Neural cell (in vitro differentiated cells): ENCODE results near the gene KCNE1. TPM values are rescaled to one million over a fixed set of nuclear protein-coding genes. Genes with fewer than 3 reads are reported as not detected.
"Not testable (repeated sequence)": the region's sequence is repeated elsewhere in the genome, so short reads cannot be mapped to it uniquely, and the experiment has no call there.

Source experiments
- H2AFZ ChIP-seq: fragments of 200-600, 300-800 bp; sonication (generic), shearing (Covaris generic); 2 replicates; pipeline ENCODE4 v1.6.0; 2014; ENCODE audit warnings: low read depth, mild to moderate bottlenecking, antibody characterized with exemption, low read length, moderate library complexity
- H3F3A ChIP-seq: fragments of 200-600 bp; shearing (Covaris generic); 2 replicates; pipeline ENCODE4 v1.6.1; 2016; ENCODE audit warnings: mild to moderate bottlenecking, moderate library complexity, mixed read lengths, antibody characterized with exemption, low read length; ENCODE audit not compliant: insufficient read depth, poor library complexity, severe bottlenecking
- H3K27ac ChIP-seq: fragments of 200-600, 300-800 bp; sonication (generic), shearing (Covaris generic); 2 replicates; pipeline ENCODE4 v1.5.1; 2014; ENCODE audit warnings: mild to moderate bottlenecking, low read length, moderate library complexity
- H3K27me3 ChIP-seq: fragments of 300-800, 200-600 bp; sonication (generic), shearing (Covaris generic); 2 replicates; pipeline ENCODE4 v1.6.0; 2014; ENCODE audit warnings: mild to moderate bottlenecking, low read depth, low read length, moderate library complexity; ENCODE audit not compliant: insufficient read depth
- H3K36me3 ChIP-seq: fragments of 300-800, 200-600 bp; sonication (generic), shearing (Covaris generic); 2 replicates; pipeline ENCODE4 v1.5.1; 2014; ENCODE audit warnings: mild to moderate bottlenecking, antibody characterized with exemption, low read length, moderate library complexity; ENCODE audit not compliant: insufficient read depth
- H3K4me2 ChIP-seq: fragments of 300-800, 200-600 bp; sonication (generic), shearing (Covaris generic); 2 replicates; pipeline ENCODE4 v1.6.0; 2014; ENCODE audit warnings: mild to moderate bottlenecking, low read length
- H3K4me3 ChIP-seq: fragments of 300-800, 200-600 bp; sonication (generic), shearing (Covaris generic); 2 replicates; pipeline ENCODE4 v1.5.1; 2014; ENCODE audit warnings: mild to moderate bottlenecking, low read length, moderate library complexity
- H3K79me2 ChIP-seq: fragments of 200-600 bp; shearing (Covaris generic); replicated peaks from 2 replicates; pipeline ENCODE4 v1.6.0; 2014; ENCODE audit warnings: mild to moderate bottlenecking, low read length, moderate library complexity; ENCODE audit not compliant: insufficient read depth
- H3K9ac ChIP-seq: fragments of 300-800, 200-600 bp; sonication (generic), shearing (Covaris generic); 2 replicates; pipeline ENCODE4 v1.6.1; 2016; ENCODE audit warnings: mild to moderate bottlenecking, low read length, mixed read lengths
- H3K9me2 ChIP-seq: fragments of 200-600 bp; shearing (Covaris generic); 2 replicates; pipeline ENCODE4 v1.6.1; 2016; ENCODE audit warnings: mild to moderate bottlenecking, low read length, mixed read lengths; ENCODE audit not compliant: insufficient read depth
- H3K9me3 ChIP-seq: fragments of 200-600, 300-800 bp; sonication (generic), shearing (Covaris generic); 2 replicates; pipeline ENCODE4 v1.6.1; 2016; ENCODE audit warnings: mild to moderate bottlenecking, mixed run types, low read length, moderate library complexity, mixed read lengths
- H4K20me1 ChIP-seq: fragments of 200-600 bp; shearing (Covaris generic); 2 replicates; pipeline ENCODE4 v1.6.1; 2016; ENCODE audit warnings: mild to moderate bottlenecking, mixed run types; ENCODE audit not compliant: insufficient read depth
- CTCF ChIP-seq: fragments of 450-650 bp; IDR thresholded peaks from 2 replicates; pipeline ENCODE4 v1.5.1; 2014; ENCODE audit warnings: antibody characterized with exemption, mild to moderate bottlenecking, moderate library complexity; ENCODE audit not compliant: poor library complexity, severe bottlenecking
- EP300 ChIP-seq: fragments of 450-650 bp; conservative IDR thresholded peaks from 2 replicates; pipeline ENCODE4 v1.6.1; 2014; ENCODE audit warnings: antibody characterized with exemption, mild to moderate bottlenecking, moderate library complexity; ENCODE audit not compliant: poor library complexity, severe bottlenecking
- EZH2 ChIP-seq: fragments of 200-600, 300-800 bp; shearing (Covaris generic), sonication (generic); IDR thresholded peaks from 2 replicates; pipeline ENCODE4 v1.6.1; 2014; ENCODE audit warnings: antibody characterized with exemption, low read length, borderline replicate concordance, mild to moderate bottlenecking; ENCODE audit not compliant: insufficient read depth, poor library complexity, severe bottlenecking
- MXI1 ChIP-seq: fragments of 450-650 bp; conservative IDR thresholded peaks from 2 replicates; pipeline ENCODE4 v1.6.1; 2014; ENCODE audit warnings: antibody characterized with exemption, mild to moderate bottlenecking; ENCODE audit not compliant: poor library complexity, severe bottlenecking
- POLR2AphosphoS5 ChIP-seq: IDR thresholded peaks from 2 replicates; pipeline ENCODE4 v1.6.1; 2012
- RAD21 ChIP-seq: fragments of 450-650 bp; conservative IDR thresholded peaks from 2 replicates; pipeline ENCODE4 v1.6.1; 2014; ENCODE audit warnings: antibody characterized with exemption, mild to moderate bottlenecking, moderate library complexity
- REST ChIP-seq: IDR thresholded peaks from 2 replicates; pipeline ENCODE4 v1.6.1; 2012; ENCODE audit warnings: borderline replicate concordance
- SMC3 ChIP-seq: fragments of 450-650 bp; conservative IDR thresholded peaks from 2 replicates; pipeline ENCODE4 v1.6.1; 2014; ENCODE audit warnings: antibody characterized with exemption, mild to moderate bottlenecking, moderate library complexity; ENCODE audit not compliant: poor library complexity
- TAF1 ChIP-seq: IDR thresholded peaks from 2 replicates; pipeline ENCODE4 v1.6.1; 2012; ENCODE audit warnings: low read depth
- polyA plus RNA-seq: library from polyadenylated mRNA; depleted of rRNA; stranded (reverse); fragments of >200 nt; gene quantifications from 2 replicates; pipeline ENCODE4 v1.2.3, GENCODE V29; 2014

The KCNE1 gene
- polyA plus RNA-seq, 1 donor from 2014 or later = not detected

GRCh38 chr21:34557261-34557660, 45.3 kb upstream of the KCNE1 start:
- Histone ChIP-seq H3K27me3 (no peaks in the 10 kb centered on the region), H3F3A (no peaks in the 10 kb centered on the region), H3K79me2 (no peaks in the 10 kb centered on the region), H2AFZ (no peak overlapping the region), H3K9me2 (no peaks in the 10 kb centered on the region), H4K20me1 (no peaks in the 10 kb centered on the region), H3K36me3 (no peaks in the 10 kb centered on the region), H3K4me3 (no peak overlapping the region), H3K27ac (no peak overlapping the region), H3K4me2 (no peak overlapping the region), H3K9ac (no peak overlapping the region), H3K9me3 (no peaks in the 10 kb centered on the region)
- TF ChIP-seq RAD21 = no peak
- TF ChIP-seq EZH2 = no peak
- TF ChIP-seq REST = no peak
- no peak for TF ChIP-seq SMC3
- no peak for TF ChIP-seq TAF1
- TF ChIP-seq MXI1 = no peak
- TF ChIP-seq CTCF = no peak

- H3K27me3 ChIP-seq, H3F3A ChIP-seq, H3K36me3 ChIP-seq, H3K9me3 ChIP-seq, H3K9me2 ChIP-seq, H4K20me1 ChIP-seq, H3K4me3 ChIP-seq, H3K79me2 ChIP-seq, H3K9ac ChIP-seq, H3K4me2 ChIP-seq, H3K27ac ChIP-seq, H2AFZ ChIP-seq: not testable (repeated sequence)
Observed at GRCh38 chr21:34554670-34555069, 42.7 kb upstream of the KCNE1 start.

- no peaks in the 10 kb centered on the region for H3F3A ChIP-seq
- H3K4me3 ChIP-seq = no peak overlapping the region
- H3K4me2 ChIP-seq = no peak overlapping the region
- H4K20me1 ChIP-seq = no peaks in the 10 kb centered on the region
- H3K27ac ChIP-seq = no peak overlapping the region
- H2AFZ ChIP-seq = no peak overlapping the region
- H3K27me3 ChIP-seq = no peaks in the 10 kb centered on the region
- no peaks in the 10 kb centered on the region for H3K9me2 ChIP-seq
- H3K9me3 ChIP-seq = no peaks in the 10 kb centered on the region
- no peak overlapping the region for H3K9ac ChIP-seq
- TF ChIP-seq EZH2 = no peak
- TF ChIP-seq RAD21 = no peak
- TF ChIP-seq MXI1 = no peak
- no peak for TF ChIP-seq SMC3
- no peak for TF ChIP-seq POLR2AphosphoS5
- no peak for TF ChIP-seq REST
- no peak for TF ChIP-seq EP300
- no peak for TF ChIP-seq TAF1
- no peak for TF ChIP-seq CTCF
- H3K79me2 ChIP-seq = no peaks in the 10 kb centered on the region
- H3K36me3 ChIP-seq = no peaks in the 10 kb centered on the region
Observed at GRCh38 chr21:34554227-34554626, 42.2 kb upstream of the KCNE1 start.
